GM23248 (cell line): ENCODE measurements around the gene ZNF692.

Experiments used
- EZH2 ChIP-seq: fragments of 200-600 bp; sonication (generic); IDR thresholded peaks from 2 replicates; pipeline ENCODE4 v1.6.1; 2018; ENCODE audit warnings: antibody characterized with exemption, mild to moderate bottlenecking; ENCODE audit not compliant: insufficient read depth, poor library complexity, severe bottlenecking
- EZH2phosphoT487 ChIP-seq: fragments of 200-600 bp; sonication (generic); IDR thresholded peaks from 2 replicates; pipeline ENCODE4 v1.6.1; 2018; ENCODE audit warnings: antibody characterized with exemption, moderate library complexity, mild to moderate bottlenecking, low read depth; ENCODE audit not compliant: insufficient read depth

- TF ChIP-seq EZH2: no peak
- no peak for TF ChIP-seq EZH2phosphoT487
Observed at GRCh38 chr1:248900637-248901036, 41.8 kb upstream of the ZNF692 start.
